Astrocyte of the spinal cord (primary cell): ENCODE measurements around the gene SCNN1B.

Experiments
- DNase-seq: peaks from one replicate; pipeline ENCODE4 v3.0.0; 2011; ENCODE audit warnings: low read depth, low spot score
- H3K4me3 ChIP-seq: 2 replicates; pipeline ENCODE4 v1.5.1; 2011; ENCODE audit warnings: low read depth, mild to moderate bottlenecking, low read length, moderate library complexity
- in situ Hi-C: cut with HindIII; loops from 2 replicates; pipeline ENCODE4 v1.10.0; 2017; ENCODE audit warnings: low sequenced_read_pairs
- TF ChIP-seq, protein P1 (sequence below): IDR thresholded peaks from 2 replicates; pipeline ENCODE4 v1.5.1; 2012; ENCODE audit warnings: low read depth, mild to moderate bottlenecking, low read length, inconsistent platforms

The SCNN1B gene

DNA sequence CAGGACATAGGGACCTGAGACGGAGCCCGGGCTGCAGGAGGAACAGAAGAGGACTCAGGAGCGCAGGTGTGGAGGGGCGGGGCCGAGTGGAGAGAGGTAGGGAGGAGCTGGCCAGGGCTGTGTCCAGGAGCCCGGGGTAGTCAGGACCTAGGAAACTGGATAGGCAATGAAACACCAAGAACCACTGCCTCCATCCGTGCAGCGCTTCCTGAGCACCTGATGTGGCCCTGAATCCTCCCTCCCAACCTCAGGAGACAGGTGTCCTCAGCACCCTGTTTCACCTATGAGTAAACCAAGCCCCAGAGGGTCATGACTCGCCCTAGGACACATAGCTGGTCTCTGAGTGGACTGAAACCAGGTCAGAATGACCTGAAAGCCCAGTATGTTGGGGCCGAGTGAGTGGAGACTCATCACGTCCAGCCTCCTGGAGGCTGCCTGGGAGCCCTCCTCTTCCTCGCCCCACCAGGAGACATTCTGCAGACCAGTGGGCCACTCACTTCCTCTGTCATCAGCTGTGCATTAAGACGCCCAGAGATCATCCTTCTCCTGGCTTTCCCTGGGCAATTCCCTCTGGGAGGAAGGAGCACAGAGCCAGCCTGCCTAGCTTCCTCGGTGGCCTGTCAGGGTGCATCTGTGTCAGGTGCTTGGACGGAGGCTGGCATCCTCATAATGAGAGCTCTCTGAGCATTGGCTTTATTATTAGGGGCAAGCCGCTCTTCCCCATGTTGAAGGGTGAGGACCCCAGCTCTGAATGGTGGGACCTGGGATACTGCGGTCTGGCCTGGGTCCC lies 72.8 kb downstream of the SCNN1B start:
- in situ Hi-C loops: no loop called here
- no peak overlapping the region for H3K4me3 ChIP-seq
- TF ChIP-seq, protein P1, sequence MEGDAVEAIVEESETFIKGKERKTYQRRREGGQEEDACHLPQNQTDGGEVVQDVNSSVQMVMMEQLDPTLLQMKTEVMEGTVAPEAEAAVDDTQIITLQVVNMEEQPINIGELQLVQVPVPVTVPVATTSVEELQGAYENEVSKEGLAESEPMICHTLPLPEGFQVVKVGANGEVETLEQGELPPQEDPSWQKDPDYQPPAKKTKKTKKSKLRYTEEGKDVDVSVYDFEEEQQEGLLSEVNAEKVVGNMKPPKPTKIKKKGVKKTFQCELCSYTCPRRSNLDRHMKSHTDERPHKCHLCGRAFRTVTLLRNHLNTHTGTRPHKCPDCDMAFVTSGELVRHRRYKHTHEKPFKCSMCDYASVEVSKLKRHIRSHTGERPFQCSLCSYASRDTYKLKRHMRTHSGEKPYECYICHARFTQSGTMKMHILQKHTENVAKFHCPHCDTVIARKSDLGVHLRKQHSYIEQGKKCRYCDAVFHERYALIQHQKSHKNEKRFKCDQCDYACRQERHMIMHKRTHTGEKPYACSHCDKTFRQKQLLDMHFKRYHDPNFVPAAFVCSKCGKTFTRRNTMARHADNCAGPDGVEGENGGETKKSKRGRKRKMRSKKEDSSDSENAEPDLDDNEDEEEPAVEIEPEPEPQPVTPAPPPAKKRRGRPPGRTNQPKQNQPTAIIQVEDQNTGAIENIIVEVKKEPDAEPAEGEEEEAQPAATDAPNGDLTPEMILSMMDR: no peak
- no peak for DNase-seq

- TF ChIP-seq, protein P1: no peak
- DNase-seq: no peak
- in situ Hi-C loops: no loop called here
- H3K4me3 ChIP-seq: no peak overlapping the region
Observed at GRCh38 chr16:23375643-23376042, 73.5 kb downstream of the SCNN1B start.

- in situ Hi-C loops: no loop called here
- H3K4me3 ChIP-seq: no peak overlapping the region
- TF ChIP-seq, protein P1: no peak
- no peak for DNase-seq
Observed at GRCh38 chr16:23377071-23377931, 75.2 kb downstream of the SCNN1B start.

DNA sequence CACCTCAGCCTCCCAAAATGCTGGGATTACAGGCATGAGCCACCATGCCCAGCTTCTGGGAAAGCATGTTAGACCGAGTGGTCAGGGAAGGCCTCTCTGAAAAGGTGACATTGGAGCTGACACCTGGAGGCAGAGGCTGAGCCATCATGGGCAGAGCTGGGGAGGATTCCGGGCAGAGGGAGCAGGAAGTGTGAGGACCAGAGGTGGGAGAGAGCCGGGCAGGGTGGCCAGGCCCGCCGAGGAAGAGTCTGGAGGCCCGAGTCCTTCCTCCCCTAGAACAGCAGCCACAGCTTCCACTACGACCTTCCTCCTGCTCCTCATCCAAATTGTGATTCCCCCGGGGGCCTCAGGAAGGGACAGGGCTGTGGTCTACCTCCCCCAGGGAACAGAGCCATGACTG lies 76.2 kb downstream of the SCNN1B start:
- no peak for DNase-seq
- no peak overlapping the region for H3K4me3 ChIP-seq
- in situ Hi-C loops: no loop called here
- TF ChIP-seq, protein P1: no peak

GRCh38 chr16:23378921-23379320 lies 76.8 kb downstream of the SCNN1B start:
- in situ Hi-C loops: no loop called here
- no peak for DNase-seq
- no peak overlapping the region for H3K4me3 ChIP-seq
- TF ChIP-seq, protein P1: no peak

DNA sequence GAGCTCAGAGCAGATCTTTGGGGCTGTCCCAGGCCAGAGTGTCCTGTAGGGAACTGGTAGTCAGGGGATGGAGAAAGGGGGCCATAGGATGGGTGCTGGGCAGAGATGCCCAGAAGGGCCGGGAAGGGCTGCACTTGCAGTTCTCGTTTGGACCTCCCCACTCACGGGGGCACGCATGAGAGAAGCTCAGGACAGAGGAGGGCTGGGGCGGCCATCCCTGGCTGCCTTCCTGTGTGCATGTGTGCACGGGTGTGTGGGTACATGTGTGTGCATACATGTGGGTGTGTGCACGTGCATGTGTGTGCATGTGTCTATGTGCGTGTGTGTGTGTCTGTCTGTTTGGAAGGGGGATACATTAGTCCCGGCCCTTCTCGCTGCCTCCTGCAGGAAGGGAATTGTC lies 77.6 kb downstream of the SCNN1B start:
- in situ Hi-C loops: no loop called here
- TF ChIP-seq, protein P1: no peak
- no peak for DNase-seq
- H3K4me3 ChIP-seq: no peak overlapping the region
